SKM-1 treated with dmso at 0.1 percent for 144 hours (cell line): ENCODE measurements around the gene TRAPPC14.
"Not testable (repeated sequence)": the region's sequence is repeated elsewhere in the genome, so short reads cannot be mapped to it uniquely, and the experiment has no call there.

Source experiments
- DNase-seq: peaks from one replicate; lab custom pipeline; 2025; ENCODE audit not compliant: unreplicated experiment; lab: John Stamatoyannopoulos, UW

The TRAPPC14 gene

GRCh38 chr7:100154651-100155491 is 3.7 kb downstream of the TRAPPC14 start:
- DNase-seq = no peak

GRCh38 chr7:100153708-100154535 is 4.6 kb downstream of the TRAPPC14 start:
- no peak for DNase-seq

- DNase-seq = no peak
These were observed 5.4 kb downstream of the TRAPPC14 start for GRCh38 chr7:100152937-100153666.

- peak; percentile 95 for DNase-seq
These were observed 6.1 kb downstream of the TRAPPC14 start for GRCh38 chr7:100152404-100152803.

- DNase-seq = peak; percentile 98
These were observed 9.8 kb downstream of the TRAPPC14 start, which contains the start of gene LAMTOR4 for GRCh38 chr7:100148559-100149328. TSS of gene LAMTOR4 (plus strand) at chr7:100148918. CDS start at chr7:100148973, 55 bp downstream.

- no peak for DNase-seq
These were observed 10.3 kb downstream of the TRAPPC14 start for GRCh38 chr7:100148225-100148558.

- no peak for DNase-seq
These were observed 11.2 kb downstream of the TRAPPC14 start for GRCh38 chr7:100147278-100147677.

- DNase-seq = not testable (repeated sequence)
These were observed 12.2 kb downstream of the TRAPPC14 start for GRCh38 chr7:100146350-100146749.

- DNase-seq = no peak
These were observed 16.1 kb downstream of the TRAPPC14 start for GRCh38 chr7:100142461-100142860.

- peak; percentile 45 for DNase-seq
These were observed 17.0 kb downstream of the TRAPPC14 start for GRCh38 chr7:100141555-100141949.

- DNase-seq = no peak
These were observed 20.4 kb downstream of the TRAPPC14 start for GRCh38 chr7:100137851-100138760.

GRCh38 chr7:100132697-100133151 is 25.8 kb downstream of the TRAPPC14 start:
- DNase-seq = peak; percentile 66

- no peak for DNase-seq
These were observed 26.4 kb downstream of the TRAPPC14 start for GRCh38 chr7:100132126-100132525.

- DNase-seq = peak; percentile 70
These were observed 27.7 kb downstream of the TRAPPC14 start for GRCh38 chr7:100130608-100131453.

- not testable (repeated sequence) for DNase-seq
These were observed 28.3 kb downstream of the TRAPPC14 start for GRCh38 chr7:100130220-100130607.

GRCh38 chr7:100128637-100128963 is 29.9 kb downstream of the TRAPPC14 start:
- no peak for DNase-seq

GRCh38 chr7:100127866-100128636 is 30.5 kb downstream of the TRAPPC14 start:
- DNase-seq = no peak
